HEK293T (cell line): ENCODE results near the gene LINC01488.

ENCODE experiments used
- CTCF ChIA-PET: fragments of 350-600 bp; formaldehyde crosslinking; extraction: SDS; loops from one replicate; lab custom pipeline; 2021; ENCODE audit warnings: antibody characterized with exemption, inconsistent platforms; lab: Yijun Ruan, JAX
- POLR2A ChIA-PET: fragments of 350-600 bp; formaldehyde crosslinking; extraction: SDS; loops from one replicate; lab custom pipeline; 2020; ENCODE audit warnings: antibody characterized with exemption, inconsistent platforms; lab: Yijun Ruan, JAX
- DNase-seq: peaks from one replicate; pipeline ENCODE4 v3.0.0; 2012; ENCODE audit warnings: mixed read lengths; ENCODE audit errors: extremely low spot score
- ARNT ChIP-seq: fragments of 450-650 bp; IDR thresholded peaks from 2 replicates; pipeline ENCODE4 v1.6.1; 2017; ENCODE audit warnings: mild to moderate bottlenecking
- BHLHE40 ChIP-seq: fragments of 450-650 bp; IDR thresholded peaks from 2 replicates; pipeline ENCODE4 v1.6.1; 2016; ENCODE audit warnings: mild to moderate bottlenecking, moderate library complexity, borderline replicate concordance
- CTBP1 ChIP-seq: fragments of 450-650 bp; IDR thresholded peaks from 2 replicates; pipeline ENCODE4 v1.6.1; 2016; ENCODE audit warnings: borderline replicate concordance
- ELF4 ChIP-seq: fragments of 450-650 bp; IDR thresholded peaks from 2 replicates; pipeline ENCODE4 v1.6.1; 2017; ENCODE audit warnings: antibody characterized with exemption
- FOXA1 ChIP-seq: fragments of 450-650 bp; IDR thresholded peaks from 2 replicates; pipeline ENCODE4 v1.6.1; 2016; ENCODE audit warnings: mild to moderate bottlenecking
- FOXK2 ChIP-seq: fragments of 450-650 bp; IDR thresholded peaks from 2 replicates; pipeline ENCODE4 v1.6.1; 2016; ENCODE audit warnings: mild to moderate bottlenecking
- FOXM1 ChIP-seq: fragments of 450-650 bp; IDR thresholded peaks from 2 replicates; pipeline ENCODE4 v1.6.1; 2017; ENCODE audit warnings: mild to moderate bottlenecking, borderline replicate concordance
- HDGF ChIP-seq: fragments of 450-650 bp; IDR thresholded peaks from 2 replicates; pipeline ENCODE4 v1.6.1; 2017; ENCODE audit warnings: antibody characterized with exemption, borderline replicate concordance
- L3MBTL2 ChIP-seq: fragments of 450-650 bp; conservative IDR thresholded peaks from 2 replicates; pipeline ENCODE4 v1.6.1; 2016; ENCODE audit warnings: mild to moderate bottlenecking
- LEF1 ChIP-seq: fragments of 450-650 bp; IDR thresholded peaks from 2 replicates; pipeline ENCODE4 v1.6.1; 2017; ENCODE audit warnings: mild to moderate bottlenecking, borderline replicate concordance
- NFRKB ChIP-seq: fragments of 450-650 bp; IDR thresholded peaks from 2 replicates; pipeline ENCODE4 v1.6.1; 2016; ENCODE audit warnings: mild to moderate bottlenecking, moderate library complexity
- SP1 ChIP-seq: fragments of 450-650 bp; IDR thresholded peaks from 2 replicates; pipeline ENCODE4 v1.6.1; 2017
- SUZ12 ChIP-seq: fragments of 450-650 bp; IDR thresholded peaks from 2 replicates; pipeline ENCODE4 v1.6.1; 2016; ENCODE audit warnings: mild to moderate bottlenecking
- TARDBP ChIP-seq: fragments of 450-650 bp; IDR thresholded peaks from 2 replicates; pipeline ENCODE4 v1.6.1; 2016
- ZNF384 ChIP-seq: fragments of 450-650 bp; IDR thresholded peaks from 2 replicates; pipeline ENCODE4 v1.6.1; 2016
- TF ChIP-seq, protein P1 (sequence below): fragments of 450-650 bp; IDR thresholded peaks from 2 replicates; pipeline ENCODE4 v1.6.1; 2016

The LINC01488 gene

DNA sequence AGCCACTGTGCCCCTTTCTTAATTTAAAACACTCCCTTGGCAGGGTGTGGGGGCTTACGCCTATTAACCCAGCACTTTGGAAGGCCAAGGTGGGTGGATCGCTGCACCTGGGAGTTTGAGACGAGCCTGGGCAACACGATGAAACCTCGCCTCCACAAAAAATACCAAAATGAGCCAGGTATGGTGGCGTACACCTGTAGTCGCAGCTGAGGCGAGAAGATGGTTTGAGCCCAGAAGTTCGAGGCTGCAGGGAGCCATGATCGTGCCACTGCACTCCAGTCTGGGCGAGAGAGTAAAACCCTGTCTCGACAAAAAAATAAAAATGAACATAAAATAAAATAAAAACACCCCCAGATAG, 45.0 kb downstream of the LINC01488 start:
- DNase-seq: no peak
- POLR2A ChIA-PET: no interaction called here
- TF ChIP-seq FOXM1 (no peak), HDGF (no peak), ZNF384 (no peak), ARNT (no peak), BHLHE40 (no peak), NFRKB (no peak), SP1 (no peak), FOXK2 (no peak), SUZ12 (no peak), TARDBP (no peak), LEF1 (no peak), CTBP1 (no peak), L3MBTL2 (no peak)
- TF ChIP-seq, protein P1, sequence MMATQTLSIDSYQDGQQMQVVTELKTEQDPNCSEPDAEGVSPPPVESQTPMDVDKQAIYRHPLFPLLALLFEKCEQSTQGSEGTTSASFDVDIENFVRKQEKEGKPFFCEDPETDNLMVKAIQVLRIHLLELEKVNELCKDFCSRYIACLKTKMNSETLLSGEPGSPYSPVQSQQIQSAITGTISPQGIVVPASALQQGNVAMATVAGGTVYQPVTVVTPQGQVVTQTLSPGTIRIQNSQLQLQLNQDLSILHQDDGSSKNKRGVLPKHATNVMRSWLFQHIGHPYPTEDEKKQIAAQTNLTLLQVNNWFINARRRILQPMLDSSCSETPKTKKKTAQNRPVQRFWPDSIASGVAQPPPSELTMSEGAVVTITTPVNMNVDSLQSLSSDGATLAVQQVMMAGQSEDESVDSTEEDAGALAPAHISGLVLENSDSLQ: no peak
- CTCF ChIA-PET: no interaction called here

DNA sequence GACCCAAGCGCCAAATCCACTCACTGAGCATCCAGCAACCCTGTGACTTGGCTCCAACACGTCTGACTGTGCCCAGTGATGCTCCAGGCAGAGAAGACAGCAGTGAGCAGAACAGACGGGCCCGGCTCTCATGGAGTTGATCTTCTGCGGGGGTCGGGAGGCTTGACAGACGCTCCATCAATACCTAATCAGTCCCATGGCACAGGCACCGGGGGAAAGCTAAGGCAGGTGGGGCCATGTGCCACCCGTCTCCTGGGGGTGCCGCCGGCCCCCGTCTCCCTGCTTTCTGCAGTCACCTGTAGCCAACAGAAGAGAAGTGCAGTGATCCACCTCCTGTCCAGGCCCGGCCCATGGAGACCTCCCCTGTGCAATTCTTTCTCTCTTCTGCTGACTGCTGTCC, 47.5 kb downstream of the LINC01488 start:
- no peak for DNase-seq
- CTCF ChIA-PET: no interaction called here
- TF ChIP-seq CTBP1 (no peak), NFRKB (no peak)
- POLR2A ChIA-PET: no interaction called here

- ChIA-PET CTCF (no interaction called here), POLR2A (no interaction called here)
Observed at GRCh38 chr11:69530278-69531070, 49.0 kb downstream of the LINC01488 start.

DNA sequence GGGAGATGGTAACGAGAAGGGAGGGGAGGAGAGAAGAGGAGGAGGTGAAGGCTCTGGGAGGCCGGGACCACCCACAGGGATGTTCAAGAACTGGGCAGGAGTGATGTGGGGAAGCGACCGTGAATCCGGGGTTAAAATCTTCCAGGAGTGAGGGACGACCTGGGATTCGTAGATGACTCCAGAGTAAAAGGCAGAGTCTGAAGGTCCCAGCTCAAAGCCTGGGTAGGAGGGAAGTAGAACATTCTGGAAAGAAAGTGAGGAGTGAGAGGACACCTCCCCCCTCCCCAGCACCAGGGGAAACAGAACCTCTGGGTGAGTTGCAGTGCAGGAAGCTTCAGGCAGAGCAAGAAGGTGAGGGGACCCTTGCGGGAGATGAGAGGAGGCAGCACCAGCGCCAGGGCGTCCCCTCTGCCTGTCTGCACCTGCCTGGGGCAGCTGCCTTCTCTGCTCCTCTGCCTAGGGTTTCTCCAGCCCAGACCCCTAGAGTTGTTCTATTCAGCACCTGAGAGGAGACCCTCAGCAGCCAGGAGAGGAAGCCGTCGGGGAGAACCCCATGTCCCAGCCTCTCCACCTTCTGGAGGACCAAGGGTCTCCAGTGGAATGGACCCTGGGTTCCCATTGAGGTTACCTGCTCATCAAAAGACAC, 49.7 kb downstream of the LINC01488 start:
- ChIA-PET CTCF (no interaction called here), POLR2A (no interaction called here)
- no peak for TF ChIP-seq SP1
- no peak for DNase-seq

More at GRCh38 chr11:69530278-69531070, 49.0 kb downstream of the LINC01488 start:
- TF ChIP-seq, protein P1: no peak
- TF ChIP-seq HDGF (no peak), BHLHE40 (no peak)
- no peak for DNase-seq

GRCh38 chr11:69531717-69532088, 50.2 kb downstream of the LINC01488 start:
- DNase-seq: no peak
- ChIA-PET CTCF (no interaction called here), POLR2A (no interaction called here)
- no peak for TF ChIP-seq SP1
- TF ChIP-seq, protein P1: no peak
- TF ChIP-seq CTBP1: no peak
- no peak for TF ChIP-seq LEF1
- no peak for TF ChIP-seq BHLHE40
- no peak for TF ChIP-seq ZNF384
- TF ChIP-seq ARNT: no peak
- no peak for TF ChIP-seq HDGF
- TF ChIP-seq FOXK2: no peak
- no peak for TF ChIP-seq NFRKB
- TF ChIP-seq ELF4: no peak
- TF ChIP-seq SUZ12: no peak
- no peak for TF ChIP-seq FOXM1
- no peak for TF ChIP-seq L3MBTL2
- no peak for TF ChIP-seq FOXA1
- TF ChIP-seq TARDBP: no peak

DNA sequence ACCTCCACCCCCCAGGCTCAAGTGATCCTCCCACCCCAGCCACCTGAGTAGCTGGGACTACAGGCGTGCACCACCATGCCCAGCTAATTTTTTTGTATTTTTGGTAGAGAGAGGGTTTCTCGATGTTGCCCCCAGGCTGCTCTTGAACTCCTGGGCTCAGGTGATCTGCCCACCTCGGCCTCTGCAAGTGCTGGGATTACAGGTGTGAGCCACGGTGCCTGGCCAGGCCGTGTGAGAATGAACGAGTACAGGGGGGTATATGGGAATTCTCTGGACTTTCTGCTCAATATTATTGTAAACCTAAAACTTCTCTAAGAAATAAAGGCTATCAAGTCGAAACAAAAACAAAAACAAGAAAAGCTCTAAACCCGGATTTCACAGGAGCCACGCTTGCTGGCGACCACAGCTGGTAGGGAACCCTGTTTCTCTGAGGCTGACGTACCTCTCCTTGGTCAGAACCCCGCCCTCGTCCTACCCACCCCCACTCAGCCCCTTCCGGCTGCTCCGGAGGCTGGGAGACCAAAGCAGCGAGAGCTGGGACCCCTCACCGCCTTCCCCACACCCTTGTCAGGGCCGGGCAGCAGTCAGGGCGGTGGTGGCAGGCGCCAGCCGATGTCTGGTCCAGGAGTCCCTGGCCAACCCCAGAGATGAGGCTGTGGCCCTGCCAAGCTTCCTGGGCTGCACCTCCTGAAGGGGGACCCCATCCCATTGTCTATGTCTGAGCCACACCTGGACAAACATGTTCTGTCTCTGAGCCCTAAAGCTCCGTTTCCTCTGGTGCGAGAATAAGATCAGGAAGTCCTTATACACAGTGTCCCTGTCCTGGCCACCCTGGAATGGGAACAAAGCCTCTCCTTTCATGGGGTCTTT, 52.1 kb downstream of the LINC01488 start:
- DNase-seq: no peak
- POLR2A ChIA-PET: no interaction called here
- CTCF ChIA-PET: no interaction called here
- TF ChIP-seq NFRKB (no peak), ARNT (no peak), LEF1 (no peak)
